HepG2 (cell line): ENCODE results near the gene GABRA4. TPM values are rescaled to one million over a fixed set of nuclear protein-coding genes. Genes with fewer than 3 reads are reported as not detected.

Experiments
- ATAC-seq: fragments of 200-7000 bp; cut with Tn5 transposase; 3 replicates; pipeline ENCODE4 v1.9.1; 2020; ENCODE audit warnings: mild to moderate bottlenecking, moderate library complexity
- BruUV-seq: library from RNA; stranded (reverse); fragments of 400-500 nt; replicated peaks from 2 replicates; lab custom pipeline; 2021; lab: Mats Ljungman, UMichigan
- CTCF ChIA-PET: fragments of 300-600 bp; formaldehyde crosslinking; extraction: SDS; loops from one replicate; lab custom pipeline; 2021; ENCODE audit warnings: low total read pairs, inconsistent platforms, low intra/inter-chr PET ratio; lab: Yijun Ruan, JAX
- POLR2A ChIA-PET: fragments of 350-600 bp; sonication (Branson Sonifier 250); formaldehyde crosslinking; loops from one replicate; lab custom pipeline; 2020; ENCODE audit warnings: antibody characterized with exemption, inconsistent platforms; lab: Yijun Ruan, JAX
- DNase-seq: peaks from one replicate; pipeline ENCODE4 v3.0.0-alpha.2; 2015; ENCODE audit warnings: low spot score
- FAIRE-seq: peaks from 3 replicates; lab custom pipeline; 2011; peaks lifted over from hg19 to GRCh38; lab: Jason Lieb, UNC
- H2AFZ ChIP-seq: one replicate; pipeline ENCODE4 v1.6.1; 2011; ENCODE audit warnings: low read length, inconsistent platforms
- H3K27ac ChIP-seq: fragments of 300-600 bp; 3 replicates; pipeline ENCODE4 v1.8.0; 2011; ENCODE audit warnings: mixed run types, mild to moderate bottlenecking, mixed read lengths, low read length, inconsistent platforms; ENCODE audit not compliant: insufficient read depth; ENCODE audit errors: extremely low read length
- H3K27me3 ChIP-seq, 2 experiments: fragments of 200-600 bp in 1 of 2; 2 replicates in 1 of 2; 3 replicates in 1 of 2; pipeline versions ENCODE4 v1.6.0 to v1.8.0; 2011; ENCODE audit warnings: low read length in 2 of 2, mild to moderate bottlenecking in 2 of 2, moderate library complexity in 2 of 2, inconsistent platforms in 1 of 2; ENCODE audit not compliant: insufficient read depth in 2 of 2, control insufficient read depth in 1 of 2
- H3K36me3 ChIP-seq, 2 experiments: fragments of 200-600 bp in 1 of 2; replicated peaks in 1 of 2; 2 replicates in 1 of 2; 3 replicates in 1 of 2; pipeline versions ENCODE4 v1.5.1 to v1.8.0; 2011; ENCODE audit warnings: low read length in 2 of 2, inconsistent platforms in 1 of 2; ENCODE audit not compliant: insufficient read depth in 2 of 2, control insufficient read depth in 1 of 2
- H3K4me1 ChIP-seq: 2 replicates; pipeline ENCODE4 v1.5.1; 2012; ENCODE audit warnings: low read length, inconsistent platforms; ENCODE audit not compliant: insufficient read depth
- H3K4me2 ChIP-seq: 2 replicates; pipeline ENCODE4 v1.6.0; 2011; ENCODE audit warnings: low read depth, low read length, inconsistent platforms
- H3K4me3 ChIP-seq, 3 experiments: fragments of 200-600 bp in 1 of 3; sonication (generic), shearing (Covaris generic) in 1 of 3; replicated peaks in 1 of 3; 2 replicates each; pipeline ENCODE4 v1.5.1; 2011 to 2016; ENCODE audit warnings: low read length in 3 of 3, inconsistent platforms in 2 of 3, low read depth in 2 of 3, mild to moderate bottlenecking in 2 of 3, control low read depth in 1 of 3, mixed read lengths in 1 of 3; ENCODE audit not compliant: insufficient read depth in 1 of 3
- H3K79me2 ChIP-seq: one replicate; pipeline ENCODE4 v1.6.1; 2011; ENCODE audit warnings: low read length, inconsistent platforms; ENCODE audit not compliant: insufficient read depth
- H3K9ac ChIP-seq: 2 replicates; pipeline ENCODE4 v1.6.0; 2011; ENCODE audit warnings: mild to moderate bottlenecking, low read depth, low read length, inconsistent platforms; ENCODE audit not compliant: insufficient read depth
- H3K9me3 ChIP-seq: 2 replicates; pipeline ENCODE4 v1.5.1; 2012; ENCODE audit warnings: mild to moderate bottlenecking, low read length
- H4K20me1 ChIP-seq: 2 replicates; pipeline ENCODE4 v1.6.0; 2011; ENCODE audit warnings: inconsistent platforms, mild to moderate bottlenecking, low read length, moderate library complexity; ENCODE audit not compliant: insufficient read depth
- KAT8 ChIP-seq: IDR thresholded peaks from 2 replicates; pipeline ENCODE4 v1.6.1; 2016; ENCODE audit warnings: missing genetic modification reagents, missing compliant biosample characterization
- NFKB2 ChIP-seq: sonication (generic); formaldehyde crosslinking; IDR thresholded peaks from 2 replicates; pipeline ENCODE4 v1.4.0; 2020; ENCODE audit warnings: missing genetic modification reagents, borderline replicate concordance
- SALL1 ChIP-seq: sonication (generic); formaldehyde crosslinking; IDR thresholded peaks from 2 replicates; pipeline ENCODE4 v1.8.0; 2022; ENCODE audit warnings: mild to moderate bottlenecking, missing genetic modification reagents
- WGBS: methylation state at CpG from one replicate; pipeline ENCODE4 v1.1.6; 2017; ENCODE audit warnings: low lambda C conversion rate; 5-methylcytosine and 5-hydroxymethylcytosine counted together
- in situ Hi-C: cut with HindIII; loops from 2 replicates; pipeline ENCODE4 v1.10.0; 2017; ENCODE audit warnings: low pct_unique_long_range_greater_than_20kb; ENCODE audit not compliant: extremely low pct_ligation_motif_present
- intact Hi-C: fragments of 100-400 bp; cut with micrococcal nuclease; formaldehyde crosslinking; loops from one replicate; pipeline ENCODE4 v1.10.0; 2022; ENCODE audit not compliant: unreplicated experiment
- polyA plus RNA-seq, 8 experiments: library from polyadenylated mRNA; depleted of rRNA in 3 of 8; stranded (reverse) in 7 of 8; unstranded in 1 of 8; fragments of >200 nt; fragmentation: Illumina TruSeq in 4 of 8; extraction: Trizol in 4 of 8; gene quantifications; 2 replicates each; pipeline versions ENCODE4 v1.2.1 to v1.2.3, GENCODE V29; 2011 to 2016; ENCODE audit warnings: low read depth in 4 of 8, missing spikeins in 1 of 8, mixed read lengths in 1 of 8; ENCODE audit not compliant: insufficient read depth in 1 of 8
- total RNA-seq, 5 experiments: library from RNA; depleted of rRNA; stranded (reverse); fragments of >200 nt; fragmentation: Illumina TruSeq; extraction: Trizol; gene quantifications; 2 replicates each; pipeline ENCODE4 v1.2.3, GENCODE V29; 2016; ENCODE audit warnings: low read depth in 1 of 5

GABRA4 gene
- total and polyA plus RNA-seq, 2 of the 13 experiments (the other 11 are each of a cell fraction or from before 2014, with no cell fraction given), result not detected

- Histone ChIP-seq H3K4me1 (no peaks in the 10 kb centered on the region), H3K9ac (no peak overlapping the region), H3K9me3 (no peaks in the 10 kb centered on the region), H3K27ac (no peak overlapping the region), H3K4me3 (no peak overlapping the region), H2AFZ (no peak overlapping the region), H3K79me2 (no peaks in the 10 kb centered on the region), H4K20me1 (no peaks in the 10 kb centered on the region), H3K27me3 (no peaks in the 10 kb centered on the region), H3K4me2 (no peak overlapping the region), H3K36me3 (no peaks in the 10 kb centered on the region)
- ChIA-PET POLR2A (no interaction called here), CTCF (no interaction called here)
- TF ChIP-seq NFKB2 (CRISPR knock-in tag) (no peak), KAT8 (CRISPR knock-in tag) (no peak), SALL1 (no peak)
- intact Hi-C loops, result no loop called here
- in situ Hi-C loops, result loop anchor here (25.0 kb wide), 1 partner anchor 517 kb away; no protein-coding TSS in a partner anchor
- no TSS peak for BruUV-seq
- ATAC-seq (no peak), FAIRE-seq (no peak), DNase-seq (no peak)
- WGBS, result 6% methylated on average over 2 of the region's 2 CpGs
Measured at GRCh38 chr4:46870411-46870810, 123.0 kb downstream of the GABRA4 start.

Other genes with a start within 250 kb of the GABRA4 start
- gene COX7B2, start 84.3 kb downstream of the GABRA4 start, total RNA-seq (2016; rRNA removed; fragmentation: Illumina TruSeq; extraction: Trizol), result not detected in 2 replicates
- not detected in 2 replicates for gene COX7B2, start 84.3 kb downstream of the GABRA4 start, polyA plus RNA-seq (2011; rRNA removed)
- gene GABRB1, start 38.0 kb upstream of the GABRA4 start, total RNA-seq (2016; rRNA removed; fragmentation: Illumina TruSeq; extraction: Trizol), result not detected in 2 replicates
- not detected in 2 replicates for gene GABRB1, start 38.0 kb upstream of the GABRA4 start, polyA plus RNA-seq (2011; rRNA removed)